HG03097 (cell line): ENCODE data around the gene CABLES2.

Experiments used
- ATAC-seq: cut with Tn5 transposase; IDR thresholded peaks from one replicate; pipeline ENCODE4 v1.9.1; 2021; ENCODE audit not compliant: unreplicated experiment, low FRiP score

The CABLES2 gene

DNA sequence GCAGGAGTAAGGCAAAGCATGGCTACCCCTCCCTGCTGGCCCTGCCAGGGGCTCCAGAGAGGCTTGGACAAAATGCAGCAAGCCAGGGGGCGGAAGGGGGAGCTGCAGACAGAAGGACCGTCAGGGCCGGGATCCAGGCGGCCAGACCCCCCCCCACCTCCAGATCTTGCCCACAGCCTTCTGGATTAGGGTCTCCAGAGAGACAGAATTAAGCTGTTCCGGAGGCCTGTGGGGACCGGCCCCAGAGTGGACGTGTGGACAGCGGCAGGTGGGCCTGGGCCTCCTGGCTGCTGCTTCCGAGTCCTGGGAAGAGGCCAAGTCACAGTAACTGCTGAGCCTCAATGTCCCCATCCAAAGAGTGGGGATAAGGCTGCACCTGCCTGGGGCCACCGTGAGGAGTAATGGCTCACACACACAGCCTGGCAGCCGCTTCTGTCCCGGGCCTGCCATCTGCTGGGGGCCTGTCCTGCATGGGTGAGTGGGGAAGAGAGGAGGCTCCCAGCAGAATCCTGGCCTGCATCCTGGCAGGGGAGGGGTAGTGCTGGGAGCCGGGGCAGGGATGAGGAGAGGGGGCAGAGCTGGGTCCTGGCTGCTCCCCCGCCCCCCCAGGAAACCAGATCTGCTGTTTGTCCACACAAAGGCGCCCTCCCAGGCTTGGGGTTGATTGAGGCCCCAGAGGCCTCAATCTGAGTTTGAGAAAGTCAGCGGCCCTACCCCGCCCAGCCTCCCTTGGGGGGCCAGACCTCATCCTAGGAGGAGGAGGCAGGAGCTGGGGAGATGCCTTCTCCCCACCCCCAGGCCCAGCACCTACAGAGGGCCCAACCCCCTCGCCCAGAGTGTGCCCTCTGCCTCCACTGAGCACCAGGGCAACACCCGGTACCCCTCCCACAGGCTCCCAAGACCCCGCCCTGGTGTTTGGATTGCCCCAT, 43.8 kb downstream of the CABLES2 start:
- no peak for ATAC-seq

DNA sequence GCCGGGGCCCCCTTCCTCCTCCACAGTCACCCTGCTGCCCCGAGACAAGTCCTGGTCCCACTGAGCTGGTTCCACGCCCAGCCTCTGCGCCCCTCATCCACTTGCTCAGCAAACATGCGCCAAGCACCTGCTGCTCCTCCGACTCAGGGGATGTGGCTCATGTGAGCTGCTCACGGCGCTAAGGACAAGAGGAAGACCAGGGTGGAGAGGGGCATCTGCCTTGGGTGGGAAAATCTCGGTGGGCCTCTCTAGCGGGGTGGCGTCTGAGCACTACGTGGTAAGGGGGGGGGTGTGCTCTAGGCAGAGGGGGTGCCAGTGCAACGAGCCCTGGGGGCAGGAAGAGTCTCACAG, 44.5 kb downstream of the CABLES2 start:
- no peak for ATAC-seq

DNA sequence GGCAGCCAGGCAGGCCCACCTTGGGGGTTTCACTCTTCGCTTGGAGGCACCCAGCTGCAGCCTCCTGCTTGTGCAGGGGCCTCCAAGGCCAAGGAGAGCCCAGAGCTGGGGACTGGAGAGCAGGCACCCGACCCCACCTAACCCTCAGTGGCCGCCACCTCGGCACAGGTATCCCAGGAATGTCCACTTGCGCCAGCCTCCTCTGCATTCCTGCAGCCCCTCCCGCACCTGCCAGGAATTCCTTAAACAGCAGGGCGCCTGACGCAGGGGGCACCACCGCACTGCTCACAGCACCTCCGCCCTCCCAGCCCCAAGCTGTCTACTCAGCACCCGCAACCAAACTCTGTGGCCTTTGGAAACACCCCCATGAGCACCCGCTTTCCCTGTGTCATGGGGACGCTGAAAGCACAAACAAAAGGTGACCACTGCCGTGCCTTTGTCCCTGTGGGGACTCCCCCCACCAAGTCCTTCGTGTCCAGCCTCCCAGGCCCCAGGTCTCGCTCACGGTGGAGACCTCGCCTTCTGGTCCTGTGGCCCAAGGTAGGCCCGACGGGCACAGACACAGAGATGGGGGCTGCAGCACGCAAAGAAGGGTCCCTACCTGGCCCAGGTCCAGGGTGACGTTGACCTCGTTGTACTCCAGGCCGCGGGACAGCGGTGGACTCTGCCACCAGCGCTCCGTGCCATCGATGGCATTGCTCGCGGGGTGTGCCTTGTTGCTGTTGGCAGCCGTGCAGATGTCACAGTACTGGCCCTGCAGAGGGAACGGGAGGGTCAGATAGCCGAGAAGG, 45.1 kb downstream of the CABLES2 start:
- ATAC-seq, result no peak

DNA sequence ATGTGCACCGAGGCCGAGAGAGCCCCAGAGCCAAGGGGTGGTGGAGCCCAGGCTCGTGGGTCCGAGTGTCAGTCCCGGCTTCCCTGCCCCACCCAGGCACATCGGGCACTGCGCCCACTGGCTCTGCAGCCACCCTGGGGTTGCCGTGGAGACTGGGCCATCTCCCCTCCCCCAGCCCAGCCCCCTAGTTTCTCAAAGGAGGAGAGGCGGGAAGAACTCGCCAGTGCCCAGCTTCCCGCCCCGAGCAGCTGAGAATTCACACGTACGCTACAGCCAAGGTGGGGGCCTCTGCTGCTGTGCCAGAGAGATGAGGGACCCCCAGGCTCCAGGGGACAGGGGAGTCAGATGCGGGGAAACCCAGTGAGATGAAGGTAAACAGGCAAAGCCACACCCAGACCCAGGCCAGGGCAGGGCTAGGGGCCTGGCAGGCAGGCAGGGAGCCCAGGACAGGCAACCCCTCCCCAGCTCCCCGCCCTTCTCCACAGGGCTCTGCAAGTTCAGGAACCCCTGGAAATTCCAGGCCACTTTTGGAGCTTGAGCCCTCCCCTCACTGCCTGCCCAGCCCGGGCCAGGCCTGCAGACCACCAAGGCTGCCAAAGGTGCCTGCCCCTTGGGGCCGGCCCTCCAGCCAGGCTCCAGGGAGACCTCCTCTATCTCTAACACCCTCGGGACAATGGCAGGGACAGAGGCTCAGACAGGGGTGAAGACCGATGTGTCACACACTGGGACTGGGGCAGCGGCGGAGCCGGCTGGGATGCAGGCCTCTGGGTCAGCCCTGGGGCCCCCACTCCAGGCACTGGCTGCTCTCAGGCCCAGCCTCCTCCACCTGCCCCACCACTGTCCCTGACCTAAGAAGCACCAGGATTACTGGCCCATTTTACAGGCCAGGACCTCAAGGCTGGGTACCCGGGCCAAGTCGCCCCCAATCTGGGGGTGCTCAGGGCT, 46.0 kb downstream of the CABLES2 start:
- no peak for ATAC-seq

DNA sequence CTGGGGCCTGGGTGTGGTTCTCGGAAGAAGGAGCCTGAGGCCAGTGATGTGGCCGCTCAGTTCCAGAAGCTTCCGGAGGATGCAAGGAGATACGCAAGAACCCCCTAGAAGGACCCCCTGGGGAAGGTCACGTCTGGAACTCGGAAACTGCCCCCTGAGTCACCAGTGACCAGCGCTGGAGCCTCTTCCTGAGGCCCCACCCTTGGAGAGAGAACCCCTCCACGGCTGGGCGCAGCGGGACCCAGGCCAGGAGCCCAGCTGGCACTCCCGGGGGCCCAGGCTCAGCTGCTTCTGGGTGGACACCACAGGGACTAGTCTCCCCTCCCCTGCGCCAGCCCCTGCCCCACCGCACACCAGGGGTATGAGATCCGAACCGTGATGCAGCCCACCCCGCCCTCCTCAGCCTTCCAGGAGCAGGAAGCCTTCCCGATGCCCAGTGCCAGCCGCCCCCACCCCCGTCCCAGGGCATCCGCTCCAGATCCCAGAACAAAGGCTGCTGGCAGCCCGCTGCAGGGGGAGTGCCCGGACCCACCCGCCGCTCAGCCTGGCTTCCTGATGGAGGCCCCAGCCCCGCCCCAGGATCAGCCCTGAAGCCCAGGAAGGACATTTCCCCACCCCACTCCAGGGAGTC, 47.5 kb downstream of the CABLES2 start:
- ATAC-seq, result no peak

DNA sequence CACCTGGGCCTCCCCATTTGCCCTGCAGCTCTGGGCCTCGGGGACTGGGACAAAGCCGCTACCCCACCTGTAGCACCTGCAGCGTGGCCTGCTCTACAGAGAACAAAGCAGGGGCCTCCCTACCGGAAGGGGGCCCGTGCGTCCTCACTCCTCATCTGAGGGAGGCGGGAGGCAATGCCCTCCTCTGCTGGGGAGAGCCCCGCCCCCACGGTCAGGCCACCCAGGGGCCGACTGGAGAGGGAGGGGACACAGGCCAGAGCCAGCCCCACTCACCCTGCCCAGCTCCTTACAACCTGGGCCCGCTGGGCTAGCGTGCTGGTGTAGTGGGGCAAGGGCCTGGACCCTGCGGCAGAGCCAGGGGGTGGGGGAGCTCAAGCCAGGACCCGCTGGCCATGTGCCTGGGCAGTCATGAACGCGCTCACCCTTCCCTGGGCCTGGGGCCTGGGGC, 48.0 kb downstream of the CABLES2 start:
- no peak for ATAC-seq

DNA sequence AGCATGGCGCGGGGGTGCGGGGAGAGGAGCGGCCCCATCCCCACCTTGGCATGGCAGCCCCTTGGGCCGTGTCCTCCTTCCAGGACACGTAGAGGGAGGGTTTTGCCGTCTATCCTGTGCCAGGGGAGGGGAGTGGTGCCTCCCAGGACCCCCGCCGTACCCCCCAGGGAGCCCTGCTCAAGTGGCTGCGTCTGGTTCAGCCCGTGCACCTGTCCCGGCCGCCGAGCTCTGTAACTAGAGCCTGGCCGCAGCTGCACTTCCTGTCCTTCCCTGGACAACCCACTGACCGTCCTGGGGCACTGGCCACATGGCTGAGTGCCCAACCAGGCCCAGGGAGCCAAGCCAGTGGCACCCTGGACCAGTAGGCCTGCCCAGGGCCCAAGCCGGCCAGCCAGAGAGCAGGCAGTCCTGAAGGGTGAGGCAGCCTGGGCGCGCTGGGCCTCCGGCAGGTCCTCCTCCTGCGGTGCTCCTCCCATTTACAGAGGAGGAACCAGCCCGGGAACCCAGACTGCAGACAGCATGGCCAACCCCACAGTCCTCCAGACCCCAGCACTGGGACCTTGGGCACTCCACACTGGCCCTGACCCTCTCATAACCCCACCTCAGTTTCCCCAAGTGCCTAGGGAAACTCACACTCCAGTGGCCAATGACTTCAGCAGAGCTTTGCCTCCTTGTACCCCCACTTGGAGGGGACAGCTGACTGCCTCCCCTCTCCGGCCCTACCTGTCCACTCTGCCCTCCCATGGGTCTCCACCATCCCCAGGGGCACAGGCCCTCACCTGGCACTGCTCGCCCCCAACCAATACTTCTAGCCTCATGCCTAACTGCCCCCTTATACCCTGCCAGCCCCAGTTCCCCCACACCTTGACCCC, 48.7 kb downstream of the CABLES2 start:
- no peak for ATAC-seq

DNA sequence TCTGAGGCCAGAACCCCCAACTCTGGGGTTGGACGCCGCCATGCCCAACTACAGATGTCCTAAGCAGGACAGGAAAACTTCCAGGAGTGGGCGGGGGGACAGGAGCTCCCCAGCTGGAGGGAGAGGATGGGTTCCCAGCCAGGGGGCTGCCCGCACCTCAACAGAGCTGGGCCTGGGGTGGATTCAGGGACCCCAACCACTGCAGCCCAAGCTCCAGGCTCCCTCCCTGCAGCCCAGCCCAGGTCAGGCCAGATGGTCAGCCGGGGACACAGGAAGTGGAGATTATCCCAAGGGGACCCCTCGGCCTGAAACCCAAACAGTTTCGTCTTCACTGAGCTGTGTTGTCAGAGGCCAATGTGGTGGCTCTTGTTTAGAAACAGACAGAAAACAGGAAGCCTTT, 49.4 kb downstream of the CABLES2 start:
- ATAC-seq, result no peak

DNA sequence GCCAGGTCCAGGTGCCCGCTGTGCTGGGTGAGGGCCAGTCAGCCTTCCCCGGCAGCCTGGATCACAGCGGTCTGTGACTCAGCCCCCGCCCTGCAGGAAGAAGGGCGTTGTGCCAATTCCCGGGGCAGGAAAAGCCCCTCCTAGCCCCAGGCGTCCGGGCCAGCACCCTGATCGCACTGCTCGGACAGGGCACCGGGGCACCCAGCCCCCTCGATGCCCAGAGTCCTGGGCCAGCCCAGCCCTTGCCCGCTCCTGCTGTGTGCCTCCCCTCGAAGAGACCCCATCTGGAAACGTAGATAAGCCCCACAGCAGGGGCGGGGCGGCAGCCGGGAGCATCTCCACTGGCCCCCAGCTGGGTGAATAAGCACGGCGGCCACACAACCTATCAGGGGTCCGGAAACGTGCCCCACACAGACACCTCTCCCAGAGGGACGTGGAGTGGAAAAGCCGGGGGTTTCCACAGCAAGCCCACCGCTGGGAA, 49.9 kb downstream of the CABLES2 start:
- no peak for ATAC-seq

DNA sequence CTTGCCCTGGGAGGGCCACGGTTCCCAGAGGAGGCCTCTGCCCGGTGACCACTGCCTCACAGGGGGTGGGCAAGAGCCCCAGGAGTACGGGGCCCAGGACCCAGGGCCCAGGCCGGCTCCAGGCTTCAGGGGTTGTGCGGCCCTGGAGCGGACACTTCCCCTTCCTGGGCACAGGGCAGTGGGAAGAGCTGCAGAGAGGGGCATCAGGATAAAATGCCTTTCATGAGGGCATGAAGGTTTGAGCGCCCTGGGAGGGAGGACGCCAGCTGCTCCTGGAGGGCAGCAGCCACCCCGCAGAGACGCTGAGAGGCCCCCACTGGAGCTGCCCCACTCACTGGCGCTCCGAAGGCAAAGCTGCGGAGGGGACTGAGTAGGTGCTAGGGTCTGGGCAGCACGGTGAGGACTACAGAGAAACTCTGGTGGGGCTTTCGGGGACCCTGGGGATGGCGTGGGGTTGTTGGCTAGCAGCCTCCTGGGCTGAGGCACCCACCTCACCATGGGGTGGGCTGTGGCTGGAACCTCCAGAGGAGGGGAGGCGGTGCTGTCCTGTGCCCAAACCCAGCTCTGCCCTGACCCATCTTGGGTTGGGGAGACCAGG, 50.4 kb downstream of the CABLES2 start:
- ATAC-seq, result no peak

DNA sequence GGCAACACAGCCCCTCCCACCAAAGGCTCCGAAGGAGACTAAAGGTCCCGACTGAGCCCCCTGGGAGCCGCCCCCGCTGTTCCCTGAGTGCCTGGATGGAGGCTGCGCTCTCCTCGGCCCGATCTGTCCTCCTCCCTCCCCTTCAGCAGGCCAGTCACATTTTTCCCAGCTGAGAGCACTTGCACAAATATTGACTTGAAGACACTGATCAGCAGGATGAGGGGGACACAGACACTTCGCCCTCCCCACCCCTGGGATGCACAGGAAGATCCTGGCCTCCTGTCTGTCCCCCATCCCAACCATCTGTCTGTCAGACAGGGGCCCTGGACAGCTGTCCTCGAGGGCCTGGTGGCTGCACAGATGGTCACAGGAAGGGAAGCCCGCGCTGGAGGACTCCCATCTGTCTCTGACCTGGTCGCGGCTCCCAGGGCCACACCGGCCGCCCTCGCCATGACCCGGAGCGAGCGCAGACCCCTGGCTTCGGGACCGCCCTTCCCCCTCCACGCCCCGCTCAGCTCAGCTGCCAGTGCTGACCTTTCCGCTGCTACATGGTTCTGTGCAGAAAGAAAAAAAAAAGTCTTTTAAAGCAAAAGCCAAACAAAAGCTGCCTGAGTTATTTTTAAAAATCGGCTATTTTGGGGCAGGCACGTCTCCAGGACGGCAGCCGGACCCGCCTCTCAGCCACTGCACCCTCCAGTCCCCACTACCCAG, 51.1 kb downstream of the CABLES2 start:
- ATAC-seq, result no peak

DNA sequence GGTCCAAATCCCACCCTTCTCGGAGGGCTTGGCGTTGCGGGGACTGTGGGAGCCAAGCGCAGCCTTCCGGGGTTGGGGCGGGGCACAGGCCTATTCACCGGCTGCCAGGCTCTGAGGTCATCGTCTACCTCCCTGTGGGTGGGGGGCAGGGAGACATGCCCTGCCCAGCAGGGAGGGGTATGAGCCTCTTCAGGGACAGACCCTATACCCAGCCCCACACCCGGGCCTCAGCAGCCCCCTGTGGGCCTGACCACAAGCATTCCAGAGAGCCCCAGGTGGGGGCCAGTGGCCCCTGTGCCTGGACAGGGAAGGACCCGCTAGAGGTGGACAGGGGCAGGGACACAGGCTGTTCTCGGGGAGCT, 51.6 kb downstream of the CABLES2 start:
- no peak for ATAC-seq

DNA sequence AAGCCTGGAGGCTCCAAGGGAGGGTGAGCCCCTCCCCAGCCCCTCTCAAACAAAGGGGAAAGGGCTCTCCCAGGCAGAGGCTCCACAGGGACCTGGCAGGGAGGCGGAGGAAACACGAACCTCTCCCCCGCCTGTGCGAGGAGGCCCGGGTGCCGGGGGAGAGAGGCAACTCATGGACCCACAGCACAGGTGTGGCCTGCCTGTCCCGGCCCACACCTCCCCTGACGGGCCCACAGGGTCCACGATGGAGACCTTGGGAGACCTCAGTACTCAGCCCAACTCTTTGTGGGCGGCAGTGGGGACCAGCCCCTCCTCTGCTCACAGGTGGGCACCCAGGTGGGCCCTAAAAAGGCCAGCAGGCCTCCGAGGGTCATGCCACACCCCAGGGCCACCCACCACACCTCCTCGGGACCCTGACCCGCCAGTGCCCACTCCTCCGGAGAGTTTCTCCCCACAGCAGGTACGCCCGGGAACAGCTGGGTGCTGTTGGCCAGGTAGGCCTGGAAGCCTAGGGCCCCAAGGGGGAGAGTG, 52.2 kb downstream of the CABLES2 start:
- ATAC-seq, result no peak

DNA sequence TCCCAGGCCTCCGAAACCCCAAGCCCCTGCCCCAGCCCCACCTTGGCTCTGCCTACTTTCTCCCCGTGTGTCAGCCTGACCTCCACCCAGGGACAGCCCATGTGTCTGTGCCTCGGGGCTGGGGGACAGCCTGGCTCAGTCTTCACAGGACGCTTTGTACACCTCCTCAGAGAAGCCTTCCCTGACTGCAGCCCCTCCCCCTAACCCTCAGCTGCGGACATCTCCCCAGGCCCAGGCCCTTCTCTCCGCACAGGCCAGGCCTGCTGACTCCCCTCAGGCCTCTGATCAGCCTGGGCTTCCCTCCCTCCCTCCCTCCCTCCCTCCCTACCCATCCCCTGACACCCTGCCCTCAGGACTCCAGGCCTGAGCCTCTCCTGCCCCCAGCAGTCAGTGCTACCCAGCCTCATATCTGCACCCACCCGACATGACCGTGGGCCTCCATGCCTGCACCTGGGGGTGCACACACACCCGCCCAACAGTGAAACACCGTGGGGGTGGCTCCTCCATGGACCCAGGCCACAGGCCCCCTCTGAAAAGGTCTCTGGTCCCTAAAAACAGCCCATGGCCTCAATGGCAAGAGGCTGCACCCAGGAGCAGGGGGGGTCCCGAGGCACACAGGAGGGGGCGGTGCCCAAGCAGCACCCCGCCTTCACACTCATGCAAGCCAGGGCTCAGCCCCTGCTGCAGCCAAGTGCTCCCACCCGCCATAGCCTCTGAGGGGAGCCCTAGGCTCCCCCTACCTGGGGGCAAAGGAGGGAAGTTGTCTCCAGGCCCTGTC, 52.9 kb downstream of the CABLES2 start:
- ATAC-seq, result no peak

DNA sequence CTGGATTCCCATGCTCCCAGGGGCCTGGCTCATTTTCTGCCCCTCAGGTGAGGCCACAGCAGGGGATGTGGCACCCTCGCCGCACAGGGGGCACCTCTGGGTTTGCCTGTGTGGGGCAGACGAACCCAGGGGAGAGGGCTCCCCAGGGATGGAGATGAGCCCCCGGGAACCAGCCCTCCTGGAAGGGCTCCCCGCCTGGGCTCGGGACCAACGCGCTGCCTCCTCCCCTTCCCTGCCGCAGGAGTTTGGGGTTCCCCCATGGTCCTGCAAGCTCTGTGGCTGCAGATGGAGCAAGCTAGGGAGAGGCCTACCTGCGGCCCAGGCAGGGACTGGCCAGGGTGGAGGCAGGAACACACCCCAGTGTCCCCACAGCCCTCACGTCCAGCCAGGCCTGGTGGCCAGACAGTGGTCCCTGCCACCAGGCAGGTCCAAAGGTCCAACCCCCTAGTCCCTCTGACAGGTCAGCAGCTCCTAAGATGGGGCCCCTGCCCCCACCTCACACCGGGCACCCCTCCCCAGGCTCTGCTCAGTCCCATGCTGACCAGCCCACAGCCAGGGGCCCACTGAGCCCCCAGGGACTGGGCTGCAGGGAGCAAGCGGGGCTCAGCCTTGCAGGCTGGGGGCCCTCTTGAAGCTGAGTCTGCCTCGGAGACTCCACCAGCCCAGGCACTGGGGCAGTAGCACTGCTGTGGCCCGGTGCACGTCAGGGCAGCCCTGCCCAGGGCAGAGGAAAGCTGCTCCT, 53.6 kb downstream of the CABLES2 start:
- no peak for ATAC-seq
